ENCODE data around the gene SPATA22.
A peak's percentile ranks its signal among the peaks of the same experiment; 100 is the strongest.
"Not testable (repeated sequence)": the region's sequence is repeated elsewhere in the genome, so short reads cannot be mapped to it uniquely, and the experiment has no call there.

SPATA22 gene

GRCh38 chr17:3471599-3471998 is at the start of gene SPATA22:
Gene SPATA22, minus strand, starts transcription at chr17:3471819. Its CDS starts 2,494 bp downstream, at chr17:3469325.
- no peak for DNase-seq (ENCODE audit: low read depth in 2 of 2)

GRCh38 chr17:3519472-3519871 is 47.9 kb upstream of the SPATA22 start:
- not testable (repeated sequence) for DNase-seq (ENCODE audit: low read depth in 2 of 2)

- DNase-seq (ENCODE audit: low read depth in 2 of 2): no peak
Observed at GRCh38 chr17:3514873-3515272, 43.3 kb upstream of the SPATA22 start.

GRCh38 chr17:3514167-3514566 is 42.5 kb upstream of the SPATA22 start:
- DNase-seq (ENCODE audit: low read depth in 2 of 2): not testable (repeated sequence)

- DNase-seq (ENCODE audit: low read depth in 2 of 2): no peak
Observed at GRCh38 chr17:3513305-3514035, 41.9 kb upstream of the SPATA22 start.

- DNase-seq (ENCODE audit: low read depth in 2 of 2): peak; percentile 18 to 21
Observed at GRCh38 chr17:3512505-3513171, 41.0 kb upstream of the SPATA22 start.

- DNase-seq (ENCODE audit: low read depth in 2 of 2): peak in 1 of 2 experiments; percentile 19
Observed at GRCh38 chr17:3511852-3512504, 40.4 kb upstream of the SPATA22 start.

- DNase-seq (ENCODE audit: low read depth in 2 of 2): no peak
Observed at GRCh38 chr17:3510090-3510489, 38.5 kb upstream of the SPATA22 start.

GRCh38 chr17:3507869-3508268 is 36.2 kb upstream of the SPATA22 start:
- DNase-seq (ENCODE audit: low read depth in 2 of 2): no peak

- no peak for DNase-seq (ENCODE audit: low read depth in 2 of 2)
Observed at GRCh38 chr17:3507071-3507470, 35.5 kb upstream of the SPATA22 start.

GRCh38 chr17:3506054-3506453 is 34.4 kb upstream of the SPATA22 start:
- no peak for DNase-seq (ENCODE audit: low read depth in 2 of 2)

- DNase-seq (ENCODE audit: low read depth in 2 of 2): no peak
Observed at GRCh38 chr17:3505008-3505407, 33.4 kb upstream of the SPATA22 start.

- no peak for DNase-seq (ENCODE audit: low read depth in 2 of 2)
Observed at GRCh38 chr17:3503285-3503684, 31.7 kb upstream of the SPATA22 start.

- DNase-seq (ENCODE audit: low read depth in 2 of 2): no peak
Observed at GRCh38 chr17:3502466-3502865, 30.8 kb upstream of the SPATA22 start.

- no peak for DNase-seq (ENCODE audit: low read depth in 2 of 2)
Observed at GRCh38 chr17:3501344-3501743, 29.7 kb upstream of the SPATA22 start.

- DNase-seq (ENCODE audit: low read depth in 2 of 2): no peak
Observed at GRCh38 chr17:3497101-3497500, 25.5 kb upstream of the SPATA22 start.

- no peak for DNase-seq (ENCODE audit: low read depth in 2 of 2)
Observed at GRCh38 chr17:3485481-3486068, 14.0 kb upstream of the SPATA22 start.

- DNase-seq (ENCODE audit: low read depth in 2 of 2): no peak
Observed at GRCh38 chr17:3482852-3483251, 11.2 kb upstream of the SPATA22 start.

- no peak for DNase-seq (ENCODE audit: low read depth in 2 of 2)
Observed at GRCh38 chr17:3479988-3480387, 8.4 kb upstream of the SPATA22 start.

- no peak for DNase-seq (ENCODE audit: low read depth in 2 of 2)
Observed at GRCh38 chr17:3475812-3476610, 4.4 kb upstream of the SPATA22 start, which contains the start of gene ASPA. Gene ASPA, plus strand, starts transcription at chr17:3475997. Its CDS starts 163 bp downstream, at chr17:3476160.

GRCh38 chr17:3475251-3475685 is 3.6 kb upstream of the SPATA22 start:
- DNase-seq (ENCODE audit: low read depth in 2 of 2): no peak
